Testis (tissue), 2 donors: ENCODE measurements around the gene CSHL1.
"Not testable (repeated sequence)": the region's sequence is repeated elsewhere in the genome, so short reads cannot be mapped to it uniquely, and the experiment has no call there.

ENCODE experiments used
- CTCF ChIP-seq, 3 experiments: fragments of 450-650 bp in 2 of 3; fragments of 200-600 bp in 1 of 3; sonication (generic) in 1 of 3; IDR thresholded peaks; one replicate each; pipeline ENCODE4 v1.5.1; 2016 to 2019; ENCODE audit warnings: antibody characterized with exemption in 3 of 3, mild to moderate bottlenecking in 2 of 3, moderate library complexity in 1 of 3
- POLR2A ChIP-seq: fragments of 450-650 bp; IDR thresholded peaks from one replicate; pipeline ENCODE4 v1.6.1; 2017; ENCODE audit warnings: antibody characterized with exemption, mild to moderate bottlenecking, moderate library complexity

- not testable (repeated sequence) for TF ChIP-seq POLR2A; CTCF (IDR thresholded peaks at IDR 0.05)
Measured at GRCh38 chr17:63870292-63870665, 40.8 kb downstream of the CSHL1 start.
